GM06990 (cell line): ENCODE data around the gene MYRFL.

ENCODE experiments used
- DNase-seq: peaks from one replicate; pipeline ENCODE4 v3.0.0-alpha.2; 2011; ENCODE audit not compliant: insufficient read length; ENCODE audit errors: extremely low read depth
- H3K27me3 ChIP-seq: replicated peaks from 2 replicates; pipeline ENCODE4 v1.6.0; 2011; ENCODE audit warnings: low read length; ENCODE audit not compliant: control insufficient read depth, insufficient read depth
- H3K36me3 ChIP-seq: 2 replicates; pipeline ENCODE4 v1.5.1; 2011; ENCODE audit warnings: low read length; ENCODE audit not compliant: control insufficient read depth, insufficient read depth
- H3K4me3 ChIP-seq: replicated peaks from 2 replicates; pipeline ENCODE4 v1.5.1; 2011; ENCODE audit warnings: low read depth, mild to moderate bottlenecking, control low read depth, low read length
- CTCF ChIP-seq: IDR thresholded peaks from 2 replicates; pipeline ENCODE4 v1.5.1; 2011; ENCODE audit warnings: low read length, control low read depth, mild to moderate bottlenecking, inconsistent platforms; ENCODE audit not compliant: insufficient read depth, poor library complexity, severe bottlenecking

The MYRFL gene

GRCh38 chr12:69947123-69947522 is 122.1 kb downstream of the MYRFL start:
- Histone ChIP-seq H3K27me3 (no peaks in the 10 kb centered on the region), H3K36me3 (no peaks in the 10 kb centered on the region), H3K4me3 (no peak overlapping the region)
- TF ChIP-seq CTCF, result no peak
- no peak for DNase-seq

- DNase-seq, result no peak
- Histone ChIP-seq H3K4me3 (no peak overlapping the region), H3K36me3 (no peaks in the 10 kb centered on the region), H3K27me3 (no peaks in the 10 kb centered on the region)
- TF ChIP-seq CTCF, result no peak
Measured at GRCh38 chr12:69947897-69948296, 122.9 kb downstream of the MYRFL start.

DNA sequence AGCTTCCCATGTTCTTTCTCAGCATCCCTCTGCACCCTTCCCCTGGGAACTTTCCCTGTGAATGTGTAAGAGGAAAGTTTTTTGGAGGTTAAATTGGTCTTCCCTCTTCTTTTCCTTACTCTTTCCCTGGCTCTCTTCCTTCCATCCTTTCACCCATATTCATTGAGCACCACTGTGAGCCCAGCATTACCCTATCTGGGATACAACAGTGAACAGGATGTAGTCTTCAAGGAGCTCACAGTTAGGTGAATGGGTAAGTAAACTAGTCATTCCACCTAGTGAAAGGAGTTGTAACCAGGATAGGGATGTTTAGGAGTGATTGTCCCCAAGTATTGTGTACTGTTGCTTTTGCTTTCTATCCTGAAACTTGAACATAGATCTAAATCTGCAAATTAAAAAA is 123.8 kb downstream of the MYRFL start:
- no peak for TF ChIP-seq CTCF
- Histone ChIP-seq H3K4me3 (no peak overlapping the region), H3K27me3 (no peaks in the 10 kb centered on the region), H3K36me3 (no peaks in the 10 kb centered on the region)
- no peak for DNase-seq

DNA sequence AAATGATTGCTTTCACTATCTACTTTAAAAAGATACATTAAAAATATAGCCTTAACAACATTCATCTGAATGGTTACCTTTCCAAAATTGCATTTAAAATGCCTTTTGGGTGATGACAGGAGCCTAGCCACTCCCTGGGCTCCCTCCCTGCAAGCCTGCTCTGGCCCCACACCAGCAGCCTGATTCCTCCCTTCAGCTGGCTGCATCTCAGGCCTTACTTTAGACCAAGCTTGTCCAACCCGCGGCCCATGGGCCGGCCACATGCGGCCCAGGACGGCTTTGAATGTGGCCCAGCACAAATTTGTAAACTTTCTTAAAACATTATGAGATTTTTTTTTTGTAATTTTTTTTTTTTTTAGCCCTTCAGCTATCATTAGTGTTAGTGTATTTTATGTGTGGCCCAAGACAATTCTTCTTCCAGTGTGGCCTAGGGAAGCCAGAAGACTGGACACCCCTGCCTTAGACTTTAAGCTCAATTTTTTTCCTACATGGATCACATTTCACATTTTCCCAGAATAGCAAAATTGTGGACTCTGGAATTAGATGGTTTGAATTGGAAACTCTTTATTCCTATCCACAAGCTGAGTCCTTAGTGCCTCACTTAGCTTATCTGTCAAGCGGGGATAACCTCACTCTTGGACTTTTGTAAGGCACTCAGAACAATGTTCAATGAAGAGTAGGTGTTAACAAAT is 124.4 kb downstream of the MYRFL start:
- no peak overlapping the region for H3K4me3 ChIP-seq
- H3K36me3 ChIP-seq, result no peaks in the 10 kb centered on the region
- no peak for DNase-seq
- TF ChIP-seq CTCF, result no peak
- no peaks in the 10 kb centered on the region for H3K27me3 ChIP-seq

DNA sequence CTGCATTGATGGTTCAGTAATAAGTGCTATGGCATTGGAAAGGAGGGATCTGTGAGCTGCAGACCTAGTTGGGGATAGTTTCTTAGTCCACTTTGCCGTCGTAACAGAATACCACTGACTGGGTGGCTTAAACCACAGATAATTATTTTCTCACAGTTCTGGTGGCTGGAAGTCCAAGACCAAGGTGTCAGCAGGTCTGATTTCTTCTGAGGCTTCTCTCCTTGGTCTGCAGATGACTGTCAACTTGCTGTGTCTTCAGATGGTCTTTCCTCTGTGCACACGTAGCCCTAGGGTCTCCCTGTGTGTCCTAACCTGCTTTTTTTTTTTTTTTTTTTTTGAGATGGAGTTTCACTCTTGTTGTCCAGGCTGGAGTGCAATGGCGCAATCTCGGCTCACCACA is 126.1 kb downstream of the MYRFL start:
- no peak for TF ChIP-seq CTCF
- Histone ChIP-seq H3K4me3 (no peak overlapping the region), H3K27me3 (no peaks in the 10 kb centered on the region), H3K36me3 (no peaks in the 10 kb centered on the region)
- DNase-seq, result no peak

GRCh38 chr12:69952890-69953289 is 127.9 kb downstream of the MYRFL start:
- H3K36me3 ChIP-seq, result no peaks in the 10 kb centered on the region
- DNase-seq, result no peak
- H3K27me3 ChIP-seq, result no peaks in the 10 kb centered on the region
- TF ChIP-seq CTCF, result no peak
- H3K4me3 ChIP-seq, result no peak overlapping the region
